GM15510 (cell line): ENCODE results near the gene MTF2.

ENCODE experiments used
- POLR2A ChIP-seq: IDR thresholded peaks from 3 replicates; pipeline ENCODE4 v1.6.1; 2011; ENCODE audit warnings: borderline replicate concordance; ENCODE audit not compliant: insufficient read length; ENCODE audit errors: extremely low read depth

MTF2 gene

DNA sequence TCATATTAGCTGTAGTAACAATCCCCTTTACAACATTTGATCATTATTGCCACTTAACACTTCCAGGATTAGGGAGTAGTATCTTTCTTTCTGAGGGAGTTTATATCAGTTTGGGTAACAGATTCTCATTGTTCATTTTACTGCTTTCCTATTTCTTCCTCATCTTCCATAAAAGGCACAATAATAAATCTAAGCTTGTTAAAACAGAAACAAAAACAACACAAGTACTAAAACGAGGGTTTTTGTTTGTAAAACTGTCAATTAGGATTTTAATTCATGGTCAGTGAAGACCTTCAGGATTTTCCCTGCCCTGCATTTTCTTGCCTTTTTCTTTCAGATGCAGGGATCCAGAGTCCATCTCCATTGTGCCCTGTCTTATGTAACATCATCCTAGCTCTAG lies 71.6 kb downstream of the MTF2 start:
- no peak for TF ChIP-seq POLR2A

DNA sequence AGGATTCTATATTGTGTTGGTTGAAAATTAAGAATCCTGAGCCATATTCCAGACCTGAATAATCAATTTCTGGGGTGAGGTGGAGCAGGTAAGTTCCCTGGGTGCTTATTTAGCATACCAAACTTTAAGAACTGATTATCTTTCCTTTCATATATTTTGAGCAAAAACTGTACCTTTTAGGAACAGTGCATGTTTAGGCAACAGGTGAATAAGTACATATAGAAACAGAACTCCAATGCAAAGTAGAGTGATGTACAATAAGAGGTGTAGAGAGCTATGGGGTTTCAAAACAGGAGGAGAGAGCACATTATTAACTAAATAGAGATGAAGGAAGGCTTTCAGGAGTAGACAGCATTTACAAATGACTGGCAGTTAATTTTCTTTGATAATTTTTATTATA lies 72.4 kb downstream of the MTF2 start:
- TF ChIP-seq POLR2A = no peak

DNA sequence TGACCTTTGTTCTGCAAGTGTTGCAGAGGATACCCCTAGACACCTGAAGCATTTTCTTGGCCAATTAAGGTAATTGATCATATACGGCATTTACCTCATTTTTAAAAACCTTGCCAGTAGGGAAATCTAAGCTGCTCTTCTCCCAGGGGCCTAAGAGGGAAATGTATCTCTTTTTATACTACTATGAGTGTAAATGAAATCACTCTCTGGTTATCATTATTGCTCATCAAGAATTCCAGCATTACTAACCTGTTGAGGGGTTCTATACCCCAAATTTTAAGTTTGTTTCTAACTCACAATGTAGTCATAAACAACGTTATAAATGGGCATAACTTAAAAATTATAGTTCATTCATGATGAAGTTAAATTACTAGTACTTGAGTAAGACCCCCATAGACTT lies 73.8 kb downstream of the MTF2 start:
- no peak for TF ChIP-seq POLR2A

DNA sequence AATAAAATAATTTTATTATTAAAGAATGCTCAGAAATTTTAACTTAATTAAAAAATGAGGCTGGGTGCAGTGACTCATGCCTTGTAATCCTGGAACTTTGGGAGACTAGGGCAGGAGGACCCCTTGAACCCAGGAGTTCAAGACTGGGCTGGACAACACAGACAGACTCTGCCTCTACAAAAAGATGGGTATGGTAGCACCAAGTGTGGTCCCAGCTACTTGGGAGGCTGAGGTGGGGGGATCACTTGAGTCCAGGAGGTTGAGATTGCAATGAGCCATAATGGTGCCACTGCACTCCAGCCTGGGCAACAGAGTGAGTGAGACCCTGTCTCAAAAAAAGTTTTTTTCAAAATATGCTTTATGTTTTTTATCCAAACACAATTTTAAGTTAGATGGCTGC lies 75.8 kb downstream of the MTF2 start:
- TF ChIP-seq POLR2A = no peak

DNA sequence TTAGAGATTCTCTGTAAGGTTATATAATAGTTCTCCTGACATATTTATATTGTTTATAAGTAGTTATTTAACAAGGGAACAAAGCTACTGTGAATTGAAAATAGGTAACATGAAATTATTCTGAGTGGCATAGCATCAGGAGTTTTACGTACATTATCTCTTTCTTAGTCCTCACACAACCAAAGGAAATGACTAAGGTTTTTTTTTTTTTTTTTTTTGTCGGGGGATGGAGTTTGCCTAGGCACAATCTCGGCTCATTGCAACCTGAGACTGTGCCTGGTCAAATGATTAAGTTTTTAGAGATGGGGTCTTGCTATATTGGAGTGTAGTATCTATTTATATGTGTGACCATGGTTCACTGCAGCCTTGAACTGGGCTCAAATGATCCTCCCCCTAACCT lies 76.3 kb downstream of the MTF2 start:
- no peak for TF ChIP-seq POLR2A

DNA sequence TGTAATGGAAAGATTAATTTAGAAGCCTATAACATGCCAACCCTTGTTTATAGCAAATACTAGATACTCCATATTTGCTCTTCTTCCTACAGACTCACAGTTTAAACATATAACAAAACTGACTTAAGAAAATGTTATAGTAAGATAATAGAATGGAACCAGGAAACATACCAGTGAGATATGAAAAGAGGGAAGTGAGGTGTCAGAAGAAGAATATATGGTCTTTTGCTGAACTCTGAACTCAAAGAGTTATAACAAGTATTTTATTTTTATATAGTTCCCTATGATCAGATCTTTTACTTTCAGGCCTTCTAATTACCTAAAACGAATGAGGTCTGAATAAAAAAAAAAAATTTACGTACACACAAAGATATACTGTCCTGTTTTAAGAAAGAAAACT lies 80.3 kb downstream of the MTF2 start:
- TF ChIP-seq POLR2A = no peak

DNA sequence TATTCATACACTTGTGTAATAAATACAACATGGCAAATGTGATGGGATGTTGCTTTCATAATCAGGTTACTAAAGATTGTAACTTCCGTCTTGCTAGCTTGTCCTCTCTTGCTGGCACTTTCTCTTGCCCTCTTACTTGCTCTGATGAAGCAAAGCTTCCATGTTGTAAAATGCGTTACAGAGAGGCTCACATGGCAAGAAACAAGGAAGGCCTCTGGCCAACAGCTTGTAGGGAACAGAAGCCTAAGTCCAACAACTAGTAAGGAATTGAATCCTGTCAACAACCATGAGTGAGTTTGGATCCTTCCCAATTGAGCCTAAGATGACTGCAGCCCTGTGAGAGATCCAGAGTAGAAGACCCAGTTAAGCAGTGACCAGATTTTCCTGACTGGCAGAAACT lies 85.7 kb downstream of the MTF2 start:
- no peak for TF ChIP-seq POLR2A

DNA sequence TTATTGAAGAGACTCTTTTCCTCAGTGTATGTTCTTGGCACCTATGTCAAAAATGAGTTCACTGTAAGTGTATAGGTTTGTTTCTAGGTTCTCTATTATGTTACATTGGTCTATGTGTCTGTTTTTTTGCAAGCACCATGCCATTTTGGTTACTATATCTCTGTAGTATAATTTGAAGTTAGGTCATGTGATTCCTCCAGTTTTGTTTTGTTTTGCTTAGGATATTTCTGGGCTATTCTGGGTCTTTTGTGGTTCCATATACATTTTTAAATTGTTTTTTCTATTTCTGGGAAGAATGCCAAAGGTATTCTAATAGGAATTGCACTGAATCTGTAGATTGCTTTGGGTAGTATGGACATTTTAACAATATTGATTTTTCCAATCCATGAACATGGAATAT lies 87.9 kb downstream of the MTF2 start:
- TF ChIP-seq POLR2A = no peak

DNA sequence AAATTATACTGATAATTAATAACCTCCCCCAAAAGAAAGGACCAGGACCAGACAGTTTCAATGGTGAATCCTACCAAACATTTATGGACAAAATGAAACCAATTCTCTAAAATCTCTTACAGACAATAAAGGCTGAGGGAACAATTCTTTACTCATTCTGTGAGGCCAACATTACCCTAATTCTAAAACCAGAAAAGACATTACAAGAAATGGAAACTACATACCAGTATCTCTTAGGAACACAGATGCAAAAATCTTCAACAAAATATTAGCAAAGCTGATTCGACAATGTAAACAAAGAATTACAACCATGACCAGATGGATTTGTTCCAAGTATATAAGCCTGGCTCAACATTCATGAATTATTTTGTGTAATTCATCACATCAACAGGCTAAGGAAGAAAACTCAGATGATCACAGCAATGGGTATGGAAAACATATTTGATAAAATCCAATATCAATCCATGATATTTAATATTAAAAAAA lies 92.5 kb downstream of the MTF2 start:
- no peak for TF ChIP-seq POLR2A

DNA sequence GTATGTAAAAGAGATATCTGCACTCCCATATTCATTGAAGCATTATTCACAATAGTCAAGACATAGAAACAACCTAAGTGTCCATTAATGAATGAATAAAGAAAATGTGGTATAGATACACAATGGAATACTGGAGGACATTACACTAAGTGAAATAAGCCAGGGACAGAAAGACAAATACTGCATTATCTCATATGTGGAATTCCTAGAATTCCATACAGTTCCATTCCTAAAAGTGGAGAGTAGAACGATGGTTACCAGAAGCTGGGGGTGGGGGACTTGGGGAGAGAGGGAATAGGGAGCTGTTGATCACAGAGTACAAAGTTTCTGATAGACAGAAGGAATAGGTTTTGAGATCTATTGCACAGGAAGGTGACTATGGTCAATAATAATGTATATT lies 93.7 kb downstream of the MTF2 start:
- no peak for TF ChIP-seq POLR2A

DNA sequence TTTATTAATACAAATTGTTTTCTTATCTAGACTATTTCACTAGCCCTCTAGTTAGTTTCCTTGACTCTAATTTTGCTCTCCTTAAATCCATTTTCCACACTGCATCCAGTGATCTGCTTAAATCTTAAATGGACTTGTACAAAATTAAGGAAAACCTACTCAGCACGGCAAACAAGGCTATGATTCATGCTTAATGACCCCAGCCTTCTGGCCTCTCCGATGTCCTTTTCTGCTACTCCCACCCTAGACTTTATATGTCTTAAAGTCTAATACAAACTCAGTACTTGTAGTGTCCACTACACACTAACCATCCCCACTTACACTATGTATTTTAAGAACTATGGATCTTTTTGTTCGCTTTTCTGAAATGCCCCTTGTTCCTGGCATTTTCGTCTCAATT lies 98.9 kb downstream of the MTF2 start:
- TF ChIP-seq POLR2A = no peak

DNA sequence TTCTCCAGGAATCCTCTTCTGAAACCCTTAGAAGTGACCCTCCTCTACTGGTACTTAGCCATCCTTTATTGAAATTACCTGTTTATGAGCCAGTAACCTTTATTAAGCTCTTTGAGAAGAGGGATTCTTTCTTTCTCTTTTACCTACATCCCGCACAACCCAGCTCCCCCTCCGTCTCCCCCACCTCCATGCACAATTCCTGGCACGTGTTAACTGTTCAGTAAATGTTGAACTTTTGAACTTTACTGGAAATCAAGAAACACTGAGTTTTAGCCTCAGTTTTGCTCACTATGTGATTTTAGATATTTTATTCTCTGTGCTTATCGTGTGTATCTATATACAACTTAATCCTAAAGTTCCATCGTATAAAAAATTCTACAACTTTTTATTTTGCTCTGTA lies 99.3 kb downstream of the MTF2 start:
- no peak for TF ChIP-seq POLR2A

DNA sequence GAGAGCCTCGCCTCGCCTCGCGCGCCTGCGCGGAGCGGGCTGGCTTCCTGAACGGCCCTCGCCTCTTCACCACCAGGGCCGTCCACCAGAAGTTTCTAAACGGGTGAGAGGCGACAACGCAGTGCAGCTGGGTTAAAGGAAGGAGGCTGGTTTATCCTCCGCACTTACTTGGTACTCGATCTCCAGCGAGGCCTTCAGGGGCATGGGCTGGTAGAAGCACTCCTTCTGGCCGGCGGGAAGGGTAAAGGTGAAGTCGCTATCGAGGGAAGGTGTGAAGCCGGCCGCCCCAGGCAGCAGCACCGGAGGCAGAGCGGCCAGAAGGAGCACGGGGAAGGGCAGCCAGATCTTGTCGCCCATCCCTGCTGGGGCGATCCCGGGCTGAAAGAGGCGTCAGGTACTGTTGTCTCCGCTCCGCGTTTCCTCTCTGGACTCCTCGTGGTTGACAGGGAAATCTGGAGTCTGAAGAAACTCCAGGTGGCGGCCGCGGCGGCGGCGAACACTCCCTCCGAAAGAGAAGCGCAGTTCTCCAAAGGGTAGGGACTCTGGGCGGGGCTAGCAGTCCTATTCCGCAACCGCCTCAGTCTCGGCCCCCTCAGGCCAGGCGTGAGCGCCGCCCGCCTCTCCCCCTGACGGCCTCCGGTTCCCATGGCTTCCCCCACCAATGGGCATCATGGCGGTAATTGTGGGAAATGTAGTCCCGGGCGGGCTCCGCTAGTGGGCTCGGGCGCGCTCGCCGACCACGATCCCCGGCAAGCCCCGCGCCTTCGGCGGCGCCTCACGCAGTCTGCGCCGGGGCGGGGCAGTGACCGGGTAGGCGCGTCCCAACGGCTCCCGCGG lies 101.0 kb downstream of the MTF2 start, which contains the start of gene TMED5:
Gene TMED5, minus strand, starts transcription at position 528 of the 837 bp plus-strand sequence. Its CDS starts 171 bp downstream, at position 357.
- peak; percentile 78 for TF ChIP-seq POLR2A

DNA sequence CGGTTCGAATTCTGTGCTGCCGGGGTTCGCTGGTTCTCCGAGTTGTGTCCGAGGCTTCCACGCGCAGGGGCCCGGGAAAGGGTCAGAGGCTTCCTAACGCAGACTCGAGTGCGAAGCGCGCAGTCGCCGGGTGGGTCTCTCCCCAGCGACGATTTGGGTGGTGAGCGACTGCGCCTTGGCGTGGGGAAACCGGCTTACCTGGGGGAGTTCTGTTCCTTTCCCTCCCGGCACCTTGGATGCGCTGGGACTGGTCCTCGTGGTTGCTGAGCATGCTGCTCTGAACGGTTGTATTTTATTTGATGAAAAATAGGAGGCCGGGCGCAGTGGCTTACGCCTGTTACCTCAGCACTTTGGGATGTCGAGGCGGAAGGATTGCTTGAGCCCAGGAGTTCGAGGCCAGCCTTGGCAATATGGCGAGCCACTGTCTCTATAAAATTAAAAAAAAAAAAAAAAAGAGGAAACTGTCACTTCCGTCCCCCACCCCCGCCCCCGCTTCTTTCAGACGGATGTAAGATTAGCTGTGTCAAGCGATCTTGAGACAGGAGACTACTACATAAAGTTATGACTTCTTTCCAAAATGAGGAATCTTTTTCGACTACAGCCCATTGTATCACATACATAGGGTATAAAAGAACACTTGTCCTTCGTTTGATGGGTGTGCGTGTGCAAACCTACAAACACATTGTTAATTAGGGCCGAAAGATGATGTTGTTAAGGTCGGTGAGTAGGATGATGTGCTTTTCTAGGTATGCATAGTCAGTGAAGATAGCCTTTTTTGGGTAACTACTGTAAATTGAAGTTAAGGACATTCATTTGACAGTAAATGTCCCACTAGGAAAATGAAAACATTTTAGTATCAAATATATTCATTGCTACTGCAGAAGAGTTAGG lies 101.9 kb downstream of the MTF2 start, which contains the start of gene CCDC18:
Gene CCDC18, plus strand, starts transcription at position 2 of the 891 bp plus-strand sequence. CDS start 2,638 bp downstream, outside the sequence.
- no peak for TF ChIP-seq POLR2A

DNA sequence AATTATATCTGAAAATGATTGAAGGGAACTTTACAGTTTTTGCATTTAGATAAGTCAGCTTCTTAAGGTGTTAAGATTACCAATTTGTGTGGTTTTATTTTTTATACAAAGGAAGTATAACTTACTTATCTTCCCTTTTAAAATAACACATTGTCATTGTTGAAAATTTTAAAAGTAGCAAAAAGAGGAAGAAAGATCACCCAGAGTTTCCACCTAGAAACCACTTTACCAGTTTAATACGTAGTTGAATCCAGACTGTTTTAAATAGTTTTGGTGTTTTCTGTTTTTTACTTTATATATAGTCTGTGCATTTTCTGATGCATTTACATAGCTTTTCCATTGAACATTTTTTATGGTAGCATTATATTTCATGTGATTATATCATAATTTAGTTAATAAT lies 107.6 kb downstream of the MTF2 start:
- no peak for TF ChIP-seq POLR2A
